ENCODE data around the gene EFCAB7. TPM values are rescaled to one million over a fixed set of nuclear protein-coding genes. Genes with fewer than 3 reads are reported as not detected.

Gene EFCAB7
- total and polyA plus RNA-seq, 2 of the 13 experiments (the other 11 are each of a cell fraction or from before 2014, with no cell fraction given), result 1.7 to 5.4 TPM

DNA sequence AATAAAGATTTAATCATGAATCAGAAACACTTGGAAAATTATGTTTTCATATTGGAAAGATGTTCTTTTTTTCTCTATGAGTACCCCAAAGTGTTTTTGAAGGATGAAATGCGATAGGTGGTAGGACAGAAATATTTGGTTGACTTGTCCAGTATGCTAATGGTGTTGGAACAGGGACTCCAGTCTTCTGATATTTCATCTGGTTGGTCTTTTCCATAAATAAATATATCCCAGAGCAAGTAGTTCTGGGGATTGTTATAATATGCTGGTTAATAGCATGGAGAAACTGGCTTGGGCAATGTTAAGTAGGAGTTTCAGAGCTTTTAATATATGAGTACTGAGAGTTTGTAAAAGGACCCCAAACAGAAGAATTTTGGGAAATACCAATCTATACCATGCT is 78.6 kb downstream of the EFCAB7 start:
- H3K4me3 ChIP-seq (replicated peaks in 1 of 3; ENCODE audit: insufficient read depth in 1 of 3, low read depth in 2 of 3, low read length in 3 of 3), result no peak overlapping the region
- in situ Hi-C loops (cut with HindIII; ENCODE audit: extremely low pct_ligation_motif_present, low pct_unique_long_range_greater_than_20kb) (loop anchor here (25.0 kb wide), 1 partner anchor 310 kb away; no protein-coding TSS in a partner anchor), intact Hi-C loops (cut with micrococcal nuclease; ENCODE audit: unreplicated experiment) (no loop called here)
- FAIRE-seq (no peak), DNase-seq (ENCODE audit: low spot score) (no peak), ATAC-seq (no peak)
- peaks cover 74% of the 10 kb centered on the region for H3K79me2 ChIP-seq (ENCODE audit: insufficient read depth, low read length)
- no peak overlapping the region for H3K27ac ChIP-seq (ENCODE audit: extremely low read length, insufficient read depth, low read length)
- no peak overlapping the region for H3K9ac ChIP-seq (ENCODE audit: insufficient read depth, low read depth, low read length)
- no peaks in the 10 kb centered on the region for H3K27me3 ChIP-seq (ENCODE audit: control insufficient read depth in 1 of 2, insufficient read depth in 2 of 2, low read length in 2 of 2)
- H4K20me1 ChIP-seq (ENCODE audit: insufficient read depth, low read length), result no peaks in the 10 kb centered on the region
- BruUV-seq (replicated peaks), result no TSS peak
- WGBS (ENCODE audit: low lambda C conversion rate), result 100% methylated on average over 1 of the region's 1 CpG
- H3K36me3 ChIP-seq (replicated peaks in 1 of 2; ENCODE audit: control insufficient read depth in 1 of 2, insufficient read depth in 2 of 2, low read length in 2 of 2), result peaks cover 2 to 35% of the 10 kb centered on the region in 2 experiments; a peak in 3 of 5 replicates
- no peak overlapping the region for H3K4me2 ChIP-seq (ENCODE audit: low read depth, low read length)
- no peak overlapping the region for H2AFZ ChIP-seq (ENCODE audit: low read length)
- H3K4me1 ChIP-seq (ENCODE audit: insufficient read depth, low read length), result peaks cover 67% of the 10 kb centered on the region
- TF ChIP-seq, protein P1, sequence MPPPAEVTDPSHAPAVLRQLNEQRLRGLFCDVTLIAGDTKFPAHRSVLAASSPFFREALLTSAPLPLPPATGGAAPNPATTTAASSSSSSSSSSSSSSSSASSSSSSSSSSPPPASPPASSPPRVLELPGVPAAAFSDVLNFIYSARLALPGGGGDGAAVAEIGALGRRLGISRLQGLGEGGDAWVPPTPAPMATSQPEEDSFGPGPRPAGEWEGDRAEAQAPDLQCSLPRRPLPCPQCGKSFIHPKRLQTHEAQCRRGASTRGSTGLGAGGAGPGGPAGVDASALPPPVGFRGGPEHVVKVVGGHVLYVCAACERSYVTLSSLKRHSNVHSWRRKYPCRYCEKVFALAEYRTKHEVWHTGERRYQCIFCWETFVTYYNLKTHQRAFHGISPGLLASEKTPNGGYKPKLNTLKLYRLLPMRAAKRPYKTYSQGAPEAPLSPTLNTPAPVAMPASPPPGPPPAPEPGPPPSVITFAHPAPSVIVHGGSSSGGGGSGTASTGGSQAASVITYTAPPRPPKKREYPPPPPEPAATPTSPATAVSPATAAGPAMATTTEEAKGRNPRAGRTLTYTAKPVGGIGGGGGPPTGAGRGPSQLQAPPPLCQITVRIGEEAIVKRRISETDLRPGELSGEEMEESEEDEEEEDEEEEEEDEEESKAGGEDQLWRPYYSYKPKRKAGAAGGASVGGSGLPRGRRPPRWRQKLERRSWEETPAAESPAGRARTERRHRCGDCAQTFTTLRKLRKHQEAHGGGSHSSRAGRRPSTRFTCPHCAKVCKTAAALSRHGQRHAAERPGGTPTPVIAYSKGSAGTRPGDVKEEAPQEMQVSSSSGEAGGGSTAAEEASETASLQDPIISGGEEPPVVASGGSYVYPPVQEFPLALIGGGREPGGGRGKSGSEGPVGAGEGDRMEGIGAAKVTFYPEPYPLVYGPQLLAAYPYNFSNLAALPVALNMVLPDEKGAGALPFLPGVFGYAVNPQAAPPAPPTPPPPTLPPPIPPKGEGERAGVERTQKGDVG (CRISPR knock-in tag; IDR thresholded peaks at IDR 0.05; ENCODE audit: borderline replicate concordance), result no peak
- no peak for TF ChIP-seq ZNF660 (CRISPR knock-in tag; IDR thresholded peaks at IDR 0.05; ENCODE audit: borderline replicate concordance, low read depth)
- TF ChIP-seq, protein P2, sequence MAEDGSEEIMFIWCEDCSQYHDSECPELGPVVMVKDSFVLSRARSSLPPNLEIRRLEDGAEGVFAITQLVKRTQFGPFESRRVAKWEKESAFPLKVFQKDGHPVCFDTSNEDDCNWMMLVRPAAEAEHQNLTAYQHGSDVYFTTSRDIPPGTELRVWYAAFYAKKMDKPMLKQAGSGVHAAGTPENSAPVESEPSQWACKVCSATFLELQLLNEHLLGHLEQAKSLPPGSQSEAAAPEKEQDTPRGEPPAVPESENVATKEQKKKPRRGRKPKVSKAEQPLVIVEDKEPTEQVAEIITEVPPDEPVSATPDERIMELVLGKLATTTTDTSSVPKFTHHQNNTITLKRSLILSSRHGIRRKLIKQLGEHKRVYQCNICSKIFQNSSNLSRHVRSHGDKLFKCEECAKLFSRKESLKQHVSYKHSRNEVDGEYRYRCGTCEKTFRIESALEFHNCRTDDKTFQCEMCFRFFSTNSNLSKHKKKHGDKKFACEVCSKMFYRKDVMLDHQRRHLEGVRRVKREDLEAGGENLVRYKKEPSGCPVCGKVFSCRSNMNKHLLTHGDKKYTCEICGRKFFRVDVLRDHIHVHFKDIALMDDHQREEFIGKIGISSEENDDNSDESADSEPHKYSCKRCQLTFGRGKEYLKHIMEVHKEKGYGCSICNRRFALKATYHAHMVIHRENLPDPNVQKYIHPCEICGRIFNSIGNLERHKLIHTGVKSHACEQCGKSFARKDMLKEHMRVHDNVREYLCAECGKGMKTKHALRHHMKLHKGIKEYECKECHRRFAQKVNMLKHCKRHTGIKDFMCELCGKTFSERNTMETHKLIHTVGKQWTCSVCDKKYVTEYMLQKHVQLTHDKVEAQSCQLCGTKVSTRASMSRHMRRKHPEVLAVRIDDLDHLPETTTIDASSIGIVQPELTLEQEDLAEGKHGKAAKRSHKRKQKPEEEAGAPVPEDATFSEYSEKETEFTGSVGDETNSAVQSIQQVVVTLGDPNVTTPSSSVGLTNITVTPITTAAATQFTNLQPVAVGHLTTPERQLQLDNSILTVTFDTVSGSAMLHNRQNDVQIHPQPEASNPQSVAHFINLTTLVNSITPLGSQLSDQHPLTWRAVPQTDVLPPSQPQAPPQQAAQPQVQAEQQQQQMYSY (CRISPR knock-in tag; IDR thresholded peaks at IDR 0.05), result no peak
- TF ChIP-seq ZNF143 (CRISPR knock-in tag; IDR thresholded peaks at IDR 0.05), result no peak
- TF ChIP-seq NCOA1 (CRISPR knock-in tag; IDR thresholded peaks at IDR 0.05), result no peak
- no peak for TF ChIP-seq FLYWCH1 (CRISPR knock-in tag; IDR thresholded peaks at IDR 0.05)
- TF ChIP-seq ZNF558 (CRISPR knock-in tag; IDR thresholded peaks at IDR 0.05; ENCODE audit: borderline replicate concordance), result no peak
- TF ChIP-seq, protein P3, sequence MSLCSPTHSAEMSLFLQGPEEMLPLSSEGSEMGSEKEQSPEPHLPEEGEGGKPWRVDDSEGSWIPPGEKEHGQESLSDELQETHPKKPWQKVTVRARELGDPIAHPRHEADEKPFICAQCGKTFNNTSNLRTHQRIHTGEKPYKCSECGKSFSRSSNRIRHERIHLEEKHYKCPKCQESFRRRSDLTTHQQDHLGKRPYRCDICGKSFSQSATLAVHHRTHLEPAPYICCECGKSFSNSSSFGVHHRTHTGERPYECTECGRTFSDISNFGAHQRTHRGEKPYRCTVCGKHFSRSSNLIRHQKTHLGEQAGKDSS (CRISPR knock-in tag; IDR thresholded peaks at IDR 0.05; ENCODE audit: borderline replicate concordance, low read depth), result no peak
- TF ChIP-seq, protein P4, sequence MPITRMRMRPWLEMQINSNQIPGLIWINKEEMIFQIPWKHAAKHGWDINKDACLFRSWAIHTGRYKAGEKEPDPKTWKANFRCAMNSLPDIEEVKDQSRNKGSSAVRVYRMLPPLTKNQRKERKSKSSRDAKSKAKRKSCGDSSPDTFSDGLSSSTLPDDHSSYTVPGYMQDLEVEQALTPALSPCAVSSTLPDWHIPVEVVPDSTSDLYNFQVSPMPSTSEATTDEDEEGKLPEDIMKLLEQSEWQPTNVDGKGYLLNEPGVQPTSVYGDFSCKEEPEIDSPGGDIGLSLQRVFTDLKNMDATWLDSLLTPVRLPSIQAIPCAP (CRISPR knock-in tag; IDR thresholded peaks at IDR 0.05; ENCODE audit: low read depth), result no peak
- TF ChIP-seq ZNF619 (CRISPR knock-in tag; IDR thresholded peaks at IDR 0.05), result no peak
- no peak for TF ChIP-seq TBX2 (CRISPR knock-in tag; IDR thresholded peaks at IDR 0.05; ENCODE audit: borderline replicate concordance)
- TF ChIP-seq, protein P5, sequence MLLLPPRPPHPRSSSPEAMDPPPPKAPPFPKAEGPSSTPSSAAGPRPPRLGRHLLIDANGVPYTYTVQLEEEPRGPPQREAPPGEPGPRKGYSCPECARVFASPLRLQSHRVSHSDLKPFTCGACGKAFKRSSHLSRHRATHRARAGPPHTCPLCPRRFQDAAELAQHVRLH (CRISPR knock-in tag; IDR thresholded peaks at IDR 0.05; ENCODE audit: borderline replicate concordance, low read depth), result no peak
- TF ChIP-seq ZFY (CRISPR knock-in tag; IDR thresholded peaks at IDR 0.05), result no peak
- no peaks in the 10 kb centered on the region for H3K9me3 ChIP-seq (ENCODE audit: low read length)
- ChIA-PET CTCF (ENCODE audit: low intra/inter-chr PET ratio, low total read pairs) (no interaction called here), POLR2A (no interaction called here)
